MV-4-11 (cell line): Measurements from ENCODE around the gene SERPINA6.
"Not testable (repeated sequence)": the region's sequence is repeated elsewhere in the genome, so short reads cannot be mapped to it uniquely, and the experiment has no call there.

Experiments used
- DNase-seq: peaks from one replicate; lab custom pipeline; 2025; lab: John Stamatoyannopoulos, UW

Gene SERPINA6

GRCh38 chr14:94291906-94292525, 31.1 kb downstream of the SERPINA6 start:
- no peak for DNase-seq

DNA sequence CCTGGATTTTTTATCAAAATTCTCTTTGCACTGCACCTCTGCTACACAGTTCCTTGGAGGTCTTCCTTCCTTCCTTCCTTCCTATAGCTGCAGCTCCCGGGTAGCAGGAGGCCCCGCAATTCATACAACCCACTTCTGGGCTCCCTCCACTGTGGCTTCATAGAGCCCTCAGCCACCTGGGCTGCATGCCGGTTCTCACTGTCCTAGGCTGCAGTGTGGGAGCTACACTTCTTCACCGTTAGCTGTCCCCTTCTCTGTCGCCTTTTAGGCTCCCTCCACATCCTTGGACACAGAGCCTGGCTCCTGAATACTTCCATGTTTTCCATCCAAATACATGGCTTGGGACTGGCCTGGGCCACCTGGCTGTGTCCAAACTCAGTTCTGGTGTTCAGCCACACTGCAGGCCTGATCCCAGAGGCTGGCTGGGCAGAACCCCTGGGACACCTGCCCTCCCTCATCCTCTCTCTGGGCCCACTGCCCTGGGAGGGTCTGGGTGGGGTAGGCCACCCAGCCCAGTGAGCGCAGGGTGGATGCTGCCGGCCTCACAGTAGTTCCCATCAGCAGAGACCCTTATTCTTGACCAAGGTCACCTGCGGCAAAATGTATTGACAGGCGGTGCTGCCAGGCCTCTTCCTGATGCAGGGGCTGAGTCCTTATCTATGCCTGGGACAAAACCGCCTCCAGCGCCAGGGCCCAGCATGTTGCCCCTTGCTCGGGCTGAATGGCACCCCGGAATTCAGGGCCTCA, 31.8 kb downstream of the SERPINA6 start:
- no peak for DNase-seq

GRCh38 chr14:94290197-94290596, 32.9 kb downstream of the SERPINA6 start:
- DNase-seq = no peak

GRCh38 chr14:94288610-94289465, 34.3 kb downstream of the SERPINA6 start:
- DNase-seq = no peak

DNA sequence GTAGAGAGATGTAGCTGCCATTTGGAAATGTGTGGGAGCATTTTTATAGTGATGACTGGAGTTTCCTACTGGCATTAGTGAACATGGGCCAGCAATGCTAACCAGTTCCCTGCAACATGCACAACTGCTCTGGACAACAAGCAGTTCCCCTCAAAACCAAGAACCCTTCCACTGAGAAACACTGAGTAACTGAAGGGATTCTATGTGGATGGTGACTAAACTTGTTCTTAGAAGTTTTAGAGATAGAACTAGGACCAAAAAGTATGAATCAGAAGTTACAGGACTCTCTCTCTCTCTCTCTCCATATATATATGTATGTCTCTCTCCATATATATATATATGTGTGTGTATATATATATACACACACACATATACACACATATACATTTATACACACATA, 38.0 kb downstream of the SERPINA6 start:
- DNase-seq = no peak

DNA sequence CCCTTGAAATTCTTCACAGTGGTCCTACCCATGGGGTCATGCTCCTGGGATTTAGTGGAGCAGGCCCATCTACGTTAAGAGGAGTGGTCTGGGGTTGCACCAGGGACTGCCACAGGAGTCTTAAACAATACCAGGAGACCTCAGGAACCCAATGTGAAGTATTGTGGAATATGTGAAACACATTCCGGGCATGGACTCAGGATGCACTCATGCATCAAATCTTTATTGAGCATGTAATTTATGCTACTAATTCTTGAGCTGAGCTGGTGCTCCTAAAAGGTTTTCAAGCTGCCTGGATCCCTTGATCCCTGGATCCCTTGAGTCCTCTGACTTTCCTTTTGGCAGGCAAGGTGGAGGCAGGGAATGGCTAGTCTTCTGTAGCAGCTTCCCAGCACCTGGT, 38.9 kb downstream of the SERPINA6 start:
- no peak for DNase-seq

DNA sequence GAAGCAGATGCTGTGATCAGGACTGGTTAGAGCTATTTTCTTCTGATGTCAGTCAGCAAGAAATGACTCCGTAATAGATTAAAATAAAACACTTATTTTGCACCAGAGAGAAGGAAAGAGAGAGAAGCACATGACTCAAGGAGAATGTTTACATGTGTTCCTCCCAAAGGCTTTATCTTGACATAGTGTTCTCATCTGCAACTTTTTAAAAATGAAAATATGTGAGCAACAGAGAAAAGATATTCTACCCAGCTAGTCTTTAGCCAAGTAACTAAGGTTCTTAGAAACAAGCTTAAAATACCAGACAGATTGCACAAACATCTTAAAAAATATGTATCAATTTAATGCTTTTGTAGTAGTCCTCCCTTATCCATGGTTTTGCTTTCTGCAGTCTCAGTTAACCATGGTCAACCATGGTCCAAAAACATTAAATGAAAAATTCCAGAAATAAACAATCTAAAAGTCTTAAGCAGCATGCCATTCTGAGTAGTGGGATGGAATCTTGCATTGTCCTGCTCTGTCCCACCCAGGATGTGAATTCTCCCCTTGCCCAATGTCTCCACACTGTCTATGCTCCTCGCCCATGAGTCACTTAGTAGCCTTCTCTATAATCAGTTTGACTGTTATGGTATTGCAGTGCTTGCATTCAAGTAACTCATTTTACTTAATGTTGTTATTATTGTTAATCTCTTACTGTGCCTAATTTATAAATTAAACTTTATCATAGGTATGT, 40.0 kb downstream of the SERPINA6 start:
- DNase-seq = no peak

DNA sequence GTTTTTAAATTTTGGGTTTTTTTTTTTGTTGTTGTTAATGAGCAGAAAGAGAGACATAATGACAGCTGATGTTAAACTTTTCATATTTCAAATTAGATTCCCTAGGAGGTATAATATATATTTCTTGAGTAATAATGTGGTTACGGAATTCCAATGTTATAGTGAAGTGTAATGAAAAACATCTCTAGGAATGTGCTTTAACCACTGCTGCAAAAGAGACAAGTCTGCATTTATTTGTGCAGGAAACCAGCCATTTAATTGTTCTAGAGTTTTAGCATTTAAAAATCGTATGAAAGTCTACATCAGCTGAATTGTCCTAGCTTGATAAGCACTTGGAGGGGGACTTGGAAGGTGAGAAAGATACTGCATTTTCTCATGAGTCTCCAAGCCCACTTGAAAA, 44.4 kb downstream of the SERPINA6 start:
- DNase-seq = no peak

GRCh38 chr14:94276898-94277561, 46.1 kb downstream of the SERPINA6 start:
- DNase-seq = peak; percentile 12

- DNase-seq = no peak
Measured at GRCh38 chr14:94269156-94269555, 54.0 kb downstream of the SERPINA6 start.

GRCh38 chr14:94268582-94268981, 54.6 kb downstream of the SERPINA6 start:
- not testable (repeated sequence) for DNase-seq

DNA sequence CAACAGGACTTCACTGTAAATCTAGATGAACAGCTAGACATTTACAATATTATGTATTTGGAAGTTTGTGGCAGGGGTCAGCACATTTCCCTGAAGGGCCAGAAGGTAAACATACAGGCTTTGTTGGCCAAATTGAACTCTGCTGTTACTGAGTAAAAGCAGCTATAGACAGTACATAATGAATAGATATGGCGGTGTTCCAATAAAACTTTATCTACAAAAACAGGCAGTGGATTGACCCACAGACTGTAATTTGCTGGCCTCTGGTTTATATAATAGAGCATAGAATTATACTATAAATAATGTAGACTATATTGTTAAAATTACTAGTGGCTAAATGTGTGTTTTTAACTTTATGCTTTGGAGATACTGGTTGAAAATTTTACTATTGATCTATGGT, 55.8 kb downstream of the SERPINA6 start:
- DNase-seq = no peak

DNA sequence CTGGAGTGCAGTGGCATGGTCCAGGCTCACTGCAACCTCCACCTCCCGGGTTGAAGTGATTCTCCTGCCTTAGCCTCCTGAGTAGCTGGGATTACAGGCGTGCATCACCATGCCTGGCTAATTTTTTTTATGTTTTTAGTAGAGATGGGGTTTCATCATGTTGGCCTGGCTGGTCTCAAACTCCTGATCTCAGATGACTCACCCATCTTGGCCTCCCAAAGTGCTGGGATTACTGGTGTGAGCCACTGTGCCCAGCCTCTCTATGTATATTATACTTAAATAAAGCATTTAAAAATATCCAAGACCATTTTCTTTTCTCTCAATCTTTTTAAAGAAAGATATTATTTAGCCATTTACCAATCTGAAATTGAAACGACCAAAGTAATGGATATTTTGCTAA, 58.9 kb downstream of the SERPINA6 start:
- not testable (repeated sequence) for DNase-seq
